HEK293 (cell line): ENCODE measurements around the gene ATP2B3.

Source experiments
- GLIS2 ChIP-seq: fragments of 450-650 bp; formaldehyde crosslinking; IDR thresholded peaks from 2 replicates; pipeline ENCODE4 v1.5.1; 2016; ENCODE audit warnings: missing biosample characterization, missing genetic modification characterization
- TCF7L2 ChIP-seq: IDR thresholded peaks from 2 replicates; pipeline ENCODE4 v1.6.1; 2011; ENCODE audit warnings: low read depth, mild to moderate bottlenecking, inconsistent platforms, low read length, moderate library complexity, borderline replicate concordance
- ZBTB17 ChIP-seq: fragments of 450-650 bp; formaldehyde crosslinking; IDR thresholded peaks from 2 replicates; pipeline ENCODE4 v1.5.1; 2016; ENCODE audit warnings: missing biosample characterization, missing genetic modification characterization
- ZBTB8A ChIP-seq: fragments of 450-650 bp; formaldehyde crosslinking; IDR thresholded peaks from 2 replicates; pipeline ENCODE4 v1.5.1; 2016; ENCODE audit warnings: missing biosample characterization, missing genetic modification characterization
- ZNF501 ChIP-seq: fragments of 450-650 bp; formaldehyde crosslinking; IDR thresholded peaks from 2 replicates; pipeline ENCODE4 v1.5.1; 2016; ENCODE audit warnings: missing biosample characterization, missing genetic modification characterization
- ZNF558 ChIP-seq: fragments of 450-650 bp; formaldehyde crosslinking; IDR thresholded peaks from 2 replicates; pipeline ENCODE4 v1.5.1; 2016; ENCODE audit warnings: missing biosample characterization, missing genetic modification characterization
- ZNF830 ChIP-seq: fragments of 450-650 bp; IDR thresholded peaks from 2 replicates; pipeline ENCODE4 v1.5.0; 2018; ENCODE audit warnings: missing biosample characterization, missing genetic modification characterization, low read depth, mild to moderate bottlenecking, moderate library complexity
- TF ChIP-seq, protein P1 (sequence below): fragments of 450-650 bp; formaldehyde crosslinking; IDR thresholded peaks from 2 replicates; pipeline ENCODE4 v1.5.1; 2016; ENCODE audit warnings: missing biosample characterization, missing genetic modification characterization
- TF ChIP-seq, protein P2 (sequence below): fragments of 450-650 bp; formaldehyde crosslinking; IDR thresholded peaks from 2 replicates; pipeline ENCODE4 v1.5.1; 2016; ENCODE audit warnings: missing biosample characterization, missing genetic modification characterization
- TF ChIP-seq, protein P3 (sequence below): fragments of 450-650 bp; formaldehyde crosslinking; IDR thresholded peaks from 2 replicates; pipeline ENCODE4 v1.5.1; 2016; ENCODE audit warnings: missing biosample characterization, missing genetic modification characterization, borderline replicate concordance

DNA sequence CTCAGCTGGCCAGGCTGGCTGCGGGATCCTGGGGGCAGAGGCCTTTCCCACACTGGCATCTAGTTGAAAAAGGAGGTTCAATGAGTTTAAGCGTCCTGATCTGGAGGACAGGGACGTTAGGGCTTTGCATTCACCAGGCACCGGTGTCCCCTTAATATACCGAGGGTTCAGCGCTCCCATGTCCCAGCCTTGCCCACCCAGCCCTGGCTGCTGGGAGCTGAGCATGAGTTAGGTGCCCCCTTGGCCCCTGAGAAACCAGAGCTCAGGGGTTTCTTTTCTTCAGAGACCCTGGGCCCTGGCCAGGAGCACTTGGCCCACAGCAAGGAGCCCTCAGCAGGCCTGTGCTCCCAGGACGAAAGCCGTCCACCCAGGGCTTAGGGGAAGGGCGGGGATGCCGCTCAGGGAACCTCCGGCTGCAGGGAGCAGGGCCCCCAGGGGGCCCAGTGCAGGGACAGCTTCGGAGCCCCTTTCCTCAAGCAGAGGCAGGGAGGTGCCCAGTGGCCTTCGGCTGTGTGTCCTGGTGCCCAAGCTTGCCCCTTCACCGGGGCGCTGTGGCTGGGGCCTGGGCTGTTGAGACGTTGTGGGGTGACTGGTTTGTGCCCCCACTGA lies 108.7 kb downstream of the ATP2B3 start:
- TF ChIP-seq, protein P1, sequence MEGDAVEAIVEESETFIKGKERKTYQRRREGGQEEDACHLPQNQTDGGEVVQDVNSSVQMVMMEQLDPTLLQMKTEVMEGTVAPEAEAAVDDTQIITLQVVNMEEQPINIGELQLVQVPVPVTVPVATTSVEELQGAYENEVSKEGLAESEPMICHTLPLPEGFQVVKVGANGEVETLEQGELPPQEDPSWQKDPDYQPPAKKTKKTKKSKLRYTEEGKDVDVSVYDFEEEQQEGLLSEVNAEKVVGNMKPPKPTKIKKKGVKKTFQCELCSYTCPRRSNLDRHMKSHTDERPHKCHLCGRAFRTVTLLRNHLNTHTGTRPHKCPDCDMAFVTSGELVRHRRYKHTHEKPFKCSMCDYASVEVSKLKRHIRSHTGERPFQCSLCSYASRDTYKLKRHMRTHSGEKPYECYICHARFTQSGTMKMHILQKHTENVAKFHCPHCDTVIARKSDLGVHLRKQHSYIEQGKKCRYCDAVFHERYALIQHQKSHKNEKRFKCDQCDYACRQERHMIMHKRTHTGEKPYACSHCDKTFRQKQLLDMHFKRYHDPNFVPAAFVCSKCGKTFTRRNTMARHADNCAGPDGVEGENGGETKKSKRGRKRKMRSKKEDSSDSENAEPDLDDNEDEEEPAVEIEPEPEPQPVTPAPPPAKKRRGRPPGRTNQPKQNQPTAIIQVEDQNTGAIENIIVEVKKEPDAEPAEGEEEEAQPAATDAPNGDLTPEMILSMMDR (tag by site-specific recombination), result no peak
- TF ChIP-seq TCF7L2 (no peak), ZNF830 (tag by site-specific recombination) (no peak), GLIS2 (tag by site-specific recombination) (no peak), ZBTB17 (tag by site-specific recombination) (no peak), ZNF558 (tag by site-specific recombination) (no peak), ZBTB8A (tag by site-specific recombination) (no peak), ZNF501 (tag by site-specific recombination) (no peak)
- TF ChIP-seq, protein P2, sequence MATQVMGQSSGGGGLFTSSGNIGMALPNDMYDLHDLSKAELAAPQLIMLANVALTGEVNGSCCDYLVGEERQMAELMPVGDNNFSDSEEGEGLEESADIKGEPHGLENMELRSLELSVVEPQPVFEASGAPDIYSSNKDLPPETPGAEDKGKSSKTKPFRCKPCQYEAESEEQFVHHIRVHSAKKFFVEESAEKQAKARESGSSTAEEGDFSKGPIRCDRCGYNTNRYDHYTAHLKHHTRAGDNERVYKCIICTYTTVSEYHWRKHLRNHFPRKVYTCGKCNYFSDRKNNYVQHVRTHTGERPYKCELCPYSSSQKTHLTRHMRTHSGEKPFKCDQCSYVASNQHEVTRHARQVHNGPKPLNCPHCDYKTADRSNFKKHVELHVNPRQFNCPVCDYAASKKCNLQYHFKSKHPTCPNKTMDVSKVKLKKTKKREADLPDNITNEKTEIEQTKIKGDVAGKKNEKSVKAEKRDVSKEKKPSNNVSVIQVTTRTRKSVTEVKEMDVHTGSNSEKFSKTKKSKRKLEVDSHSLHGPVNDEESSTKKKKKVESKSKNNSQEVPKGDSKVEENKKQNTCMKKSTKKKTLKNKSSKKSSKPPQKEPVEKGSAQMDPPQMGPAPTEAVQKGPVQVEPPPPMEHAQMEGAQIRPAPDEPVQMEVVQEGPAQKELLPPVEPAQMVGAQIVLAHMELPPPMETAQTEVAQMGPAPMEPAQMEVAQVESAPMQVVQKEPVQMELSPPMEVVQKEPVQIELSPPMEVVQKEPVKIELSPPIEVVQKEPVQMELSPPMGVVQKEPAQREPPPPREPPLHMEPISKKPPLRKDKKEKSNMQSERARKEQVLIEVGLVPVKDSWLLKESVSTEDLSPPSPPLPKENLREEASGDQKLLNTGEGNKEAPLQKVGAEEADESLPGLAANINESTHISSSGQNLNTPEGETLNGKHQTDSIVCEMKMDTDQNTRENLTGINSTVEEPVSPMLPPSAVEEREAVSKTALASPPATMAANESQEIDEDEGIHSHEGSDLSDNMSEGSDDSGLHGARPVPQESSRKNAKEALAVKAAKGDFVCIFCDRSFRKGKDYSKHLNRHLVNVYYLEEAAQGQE (tag by site-specific recombination), result no peak
- TF ChIP-seq, protein P3, sequence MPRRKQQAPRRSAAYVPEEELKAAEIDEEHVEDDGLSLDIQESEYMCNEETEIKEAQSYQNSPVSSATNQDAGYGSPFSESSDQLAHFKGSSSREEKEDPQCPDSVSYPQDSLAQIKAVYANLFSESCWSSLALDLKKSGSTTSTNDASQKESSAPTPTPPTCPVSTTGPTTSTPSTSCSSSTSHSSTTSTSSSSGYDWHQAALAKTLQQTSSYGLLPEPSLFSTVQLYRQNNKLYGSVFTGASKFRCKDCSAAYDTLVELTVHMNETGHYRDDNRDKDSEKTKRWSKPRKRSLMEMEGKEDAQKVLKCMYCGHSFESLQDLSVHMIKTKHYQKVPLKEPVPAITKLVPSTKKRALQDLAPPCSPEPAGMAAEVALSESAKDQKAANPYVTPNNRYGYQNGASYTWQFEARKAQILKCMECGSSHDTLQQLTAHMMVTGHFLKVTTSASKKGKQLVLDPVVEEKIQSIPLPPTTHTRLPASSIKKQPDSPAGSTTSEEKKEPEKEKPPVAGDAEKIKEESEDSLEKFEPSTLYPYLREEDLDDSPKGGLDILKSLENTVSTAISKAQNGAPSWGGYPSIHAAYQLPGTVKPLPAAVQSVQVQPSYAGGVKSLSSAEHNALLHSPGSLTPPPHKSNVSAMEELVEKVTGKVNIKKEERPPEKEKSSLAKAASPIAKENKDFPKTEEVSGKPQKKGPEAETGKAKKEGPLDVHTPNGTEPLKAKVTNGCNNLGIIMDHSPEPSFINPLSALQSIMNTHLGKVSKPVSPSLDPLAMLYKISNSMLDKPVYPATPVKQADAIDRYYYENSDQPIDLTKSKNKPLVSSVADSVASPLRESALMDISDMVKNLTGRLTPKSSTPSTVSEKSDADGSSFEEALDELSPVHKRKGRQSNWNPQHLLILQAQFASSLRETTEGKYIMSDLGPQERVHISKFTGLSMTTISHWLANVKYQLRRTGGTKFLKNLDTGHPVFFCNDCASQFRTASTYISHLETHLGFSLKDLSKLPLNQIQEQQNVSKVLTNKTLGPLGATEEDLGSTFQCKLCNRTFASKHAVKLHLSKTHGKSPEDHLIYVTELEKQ (tag by site-specific recombination), result no peak
